Heart left ventricle (tissue), 13 donors: ENCODE results near the gene RFX7.

Experiments
- POLR2A ChIP-seq, 2 donors: fragments of 450-650 bp; IDR thresholded peaks; one replicate each; pipeline ENCODE4 v1.6.1; 2017; ENCODE audit warnings: antibody characterized with exemption in 2 of 2, mild to moderate bottlenecking in 2 of 2, moderate library complexity in 2 of 2
- TF ChIP-seq, protein P1 (sequence below), 12 donors: fragments of 200-600 bp; sonication (generic) in 4 of 12; IDR thresholded peaks; one replicate each; pipeline versions ENCODE4 v1.5.0 to v1.8.0; 2018 to 2022; ENCODE audit warnings: antibody characterized with exemption in 12 of 12, mild to moderate bottlenecking in 5 of 12
- donor health status: ischemic (EF 13 %, LVEDD 7.1; RV severe dilation, severe dysfunction).
- donor health status: DM: no; HTN: yes; CAD: no.
- donor health status: DM: no; HTN: no; CAD: no.
- donor health status: ischemic (EF 25% LVEDD 6.9; RV normal size, moderate dysfunction).
- donor health status: ischemic (EF 25% LVEDD 5.7; RV mildly dilated, moderate dysfunction).
- donor health status: ischemic (EF 35%, LVEDD 5.7; RV mildly dilated, moderate dysfunction).
- donor health status: nonischemic (EF 11% LVEDD 7.7; RV severe dilation, severe dysfunction).
- donor health status: DM: yes; HTN: yes; CAD: no.
- donor health status: PGD.
- donor health status: ischemic (EF 29% LVEDD 5.4; RV normal size, mild dysfunction).
- donor health status: nonischemic (EF 23%, LVEDD 6.1; RV moderate dilation, normal function).

- TF ChIP-seq, protein P1, sequence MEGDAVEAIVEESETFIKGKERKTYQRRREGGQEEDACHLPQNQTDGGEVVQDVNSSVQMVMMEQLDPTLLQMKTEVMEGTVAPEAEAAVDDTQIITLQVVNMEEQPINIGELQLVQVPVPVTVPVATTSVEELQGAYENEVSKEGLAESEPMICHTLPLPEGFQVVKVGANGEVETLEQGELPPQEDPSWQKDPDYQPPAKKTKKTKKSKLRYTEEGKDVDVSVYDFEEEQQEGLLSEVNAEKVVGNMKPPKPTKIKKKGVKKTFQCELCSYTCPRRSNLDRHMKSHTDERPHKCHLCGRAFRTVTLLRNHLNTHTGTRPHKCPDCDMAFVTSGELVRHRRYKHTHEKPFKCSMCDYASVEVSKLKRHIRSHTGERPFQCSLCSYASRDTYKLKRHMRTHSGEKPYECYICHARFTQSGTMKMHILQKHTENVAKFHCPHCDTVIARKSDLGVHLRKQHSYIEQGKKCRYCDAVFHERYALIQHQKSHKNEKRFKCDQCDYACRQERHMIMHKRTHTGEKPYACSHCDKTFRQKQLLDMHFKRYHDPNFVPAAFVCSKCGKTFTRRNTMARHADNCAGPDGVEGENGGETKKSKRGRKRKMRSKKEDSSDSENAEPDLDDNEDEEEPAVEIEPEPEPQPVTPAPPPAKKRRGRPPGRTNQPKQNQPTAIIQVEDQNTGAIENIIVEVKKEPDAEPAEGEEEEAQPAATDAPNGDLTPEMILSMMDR (IDR thresholded peaks at IDR 0.05), result no peak
- TF ChIP-seq POLR2A (IDR thresholded peaks at IDR 0.05), result no peak
Observed at GRCh38 chr15:56227780-56228179, 15.9 kb downstream of the RFX7 start.
